Measurements from ENCODE around the gene SFRP4. TPM values are rescaled to one million over a fixed set of nuclear protein-coding genes. Genes with fewer than 3 reads are reported as not detected.

Gene SFRP4
- total RNA-seq, 2 experiments from 2014 or later, result not detected

DNA sequence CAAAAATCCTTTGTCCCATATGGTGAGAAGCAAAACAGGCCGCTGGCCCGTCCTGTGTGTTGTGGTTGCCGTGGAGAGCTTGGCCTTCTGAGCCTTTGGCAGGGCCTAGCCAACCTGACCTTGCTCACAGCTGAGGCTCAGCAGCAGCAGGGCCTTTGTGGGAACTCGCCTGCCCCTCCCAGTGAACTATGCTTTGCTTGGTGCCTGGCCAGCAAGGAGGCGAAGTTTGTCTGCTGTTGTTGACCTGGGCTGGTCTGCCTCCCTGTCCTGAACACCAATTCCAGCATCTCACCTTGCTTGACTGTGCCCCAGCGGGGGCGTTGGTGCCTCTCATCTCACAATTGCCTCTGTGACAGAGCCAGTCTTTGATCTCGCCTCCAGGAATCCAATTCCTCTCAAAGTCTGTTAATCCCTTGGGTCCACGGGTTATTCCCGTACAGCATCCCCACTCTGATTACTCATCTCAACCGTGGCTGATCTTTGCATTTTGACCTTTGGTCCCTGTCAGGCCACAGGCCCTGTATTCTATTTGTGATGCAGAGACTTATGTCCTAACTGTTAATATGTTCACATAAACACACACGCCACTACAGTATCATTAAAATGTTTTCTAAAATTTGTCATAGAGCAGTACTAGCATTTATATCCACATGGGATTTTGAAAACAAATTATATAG, 26.5 kb upstream of the SFRP4 start:
- POLR2A ChIA-PET, result no interaction called here
- ATAC-seq (ENCODE audit: low read depth), result no peak
- no peak overlapping the region for H3K27ac Mint-ChIP-seq

DNA sequence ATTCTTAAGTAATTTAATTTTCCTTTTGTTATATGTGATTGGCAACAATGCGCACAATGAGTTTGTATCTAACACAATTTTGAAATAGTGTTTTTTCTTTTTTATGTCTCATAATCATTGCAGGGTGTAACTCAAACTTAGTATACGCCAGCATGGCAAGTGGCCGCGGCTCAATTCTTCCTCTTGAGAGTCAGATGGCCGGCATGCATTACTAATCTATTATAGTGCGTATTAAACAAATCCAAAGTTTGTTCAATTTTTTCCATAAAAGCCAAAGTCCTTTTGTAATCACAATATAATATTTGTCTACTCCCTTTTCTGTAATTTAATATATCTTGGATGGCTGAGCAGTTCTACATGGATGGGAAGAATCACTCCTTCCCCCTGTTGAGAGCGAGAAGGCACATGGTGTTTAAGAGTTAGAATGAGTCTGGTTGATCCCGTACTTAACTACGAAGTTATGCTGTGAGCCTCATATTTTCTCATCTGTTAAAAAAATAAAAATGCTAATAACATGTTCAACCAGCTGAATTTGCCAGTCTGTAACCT, 16.5 kb upstream of the SFRP4 start:
- Mint-ChIP-seq H3K9me3 (no peaks in the 10 kb centered on the region), H3K27me3 (no peaks in the 10 kb centered on the region), H3K4me1 (no peaks in the 10 kb centered on the region), H3K36me3 (no peaks in the 10 kb centered on the region), H3K4me3 (no peak overlapping the region), H3K27ac (no peak overlapping the region)
- ATAC-seq (ENCODE audit: low read depth) (no peak), DNase-seq (no peak)
- POLR2A ChIA-PET, result no interaction called here

More for the DNA sequence above, 26.5 kb upstream of the SFRP4 start:
- no peaks in the 10 kb centered on the region for H3K36me3 Mint-ChIP-seq
- no peaks in the 10 kb centered on the region for H3K4me1 Mint-ChIP-seq
- H3K4me3 Mint-ChIP-seq, result no peak overlapping the region
- no peaks in the 10 kb centered on the region for H3K9me3 Mint-ChIP-seq
- H3K27me3 Mint-ChIP-seq, result no peaks in the 10 kb centered on the region
- DNase-seq, result no peak

DNA sequence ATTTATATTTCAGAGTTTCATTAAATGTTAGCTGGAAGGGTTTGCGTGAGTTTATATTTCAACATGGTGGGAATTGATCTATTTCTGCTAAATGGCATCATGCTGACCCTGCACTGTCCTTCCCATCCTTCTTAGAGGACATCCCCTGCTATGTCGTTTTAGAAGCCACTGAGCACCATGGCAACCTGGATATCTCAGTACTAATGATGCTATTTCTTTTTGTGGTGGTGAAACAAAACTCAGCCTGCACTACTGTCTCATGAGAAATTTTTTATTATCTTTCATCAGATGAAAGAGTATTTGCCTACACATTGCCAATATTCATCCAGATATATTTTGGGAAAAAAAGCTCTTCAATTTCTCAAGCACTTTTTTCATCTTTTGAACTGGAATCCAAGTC, 15.9 kb upstream of the SFRP4 start:
- no peaks in the 10 kb centered on the region for H3K4me1 Mint-ChIP-seq
- no peak for DNase-seq
- POLR2A ChIA-PET, result no interaction called here
- no peaks in the 10 kb centered on the region for H3K36me3 Mint-ChIP-seq
- H3K9me3 Mint-ChIP-seq, result no peaks in the 10 kb centered on the region
- no peak for ATAC-seq (ENCODE audit: low read depth)
- no peaks in the 10 kb centered on the region for H3K27me3 Mint-ChIP-seq
- H3K4me3 Mint-ChIP-seq, result no peak overlapping the region
- no peak overlapping the region for H3K27ac Mint-ChIP-seq

DNA sequence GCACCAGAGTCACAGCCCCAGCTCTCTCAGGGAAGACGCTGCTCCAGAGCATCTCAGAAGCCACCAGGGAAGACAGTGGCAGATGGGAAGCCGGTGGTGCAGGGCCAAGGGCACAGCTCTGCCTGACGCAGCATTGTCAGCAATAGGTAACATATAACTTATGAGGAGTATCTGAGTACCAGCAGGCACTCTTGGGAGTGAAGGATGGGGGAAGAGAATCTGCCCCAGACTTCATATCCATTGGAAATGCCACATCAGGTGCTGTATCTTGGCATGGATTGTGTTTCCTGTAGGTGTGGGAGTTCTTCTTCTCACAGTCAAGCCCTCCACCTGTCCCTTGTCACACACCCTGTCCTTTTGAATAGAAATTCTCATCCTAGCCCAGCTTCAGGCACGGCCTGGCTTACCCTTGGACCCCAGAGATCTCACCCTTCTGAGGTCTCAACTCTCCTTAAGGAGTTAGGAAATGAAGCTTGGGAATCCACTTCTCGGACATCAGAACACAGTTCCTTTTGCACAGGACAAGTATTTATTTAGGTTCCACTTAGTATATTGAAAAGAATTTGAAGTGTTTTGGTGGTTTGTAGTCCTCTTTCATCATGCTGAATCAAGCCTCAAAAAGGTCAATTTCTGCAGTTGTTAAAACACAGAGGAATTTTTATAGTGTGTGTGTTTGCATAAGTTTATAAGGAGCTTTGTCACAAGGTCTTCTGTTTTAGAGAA, 13.8 kb upstream of the SFRP4 start:
- Mint-ChIP-seq H3K27me3 (no peaks in the 10 kb centered on the region), H3K9me3 (peaks cover 2% of the 10 kb centered on the region), H3K4me1 (no peaks in the 10 kb centered on the region), H3K36me3 (no peaks in the 10 kb centered on the region), H3K27ac (no peak overlapping the region), H3K4me3 (no peak overlapping the region)
- no peak for DNase-seq
- POLR2A ChIA-PET, result no interaction called here
- ATAC-seq (ENCODE audit: low read depth), result no peak

DNA sequence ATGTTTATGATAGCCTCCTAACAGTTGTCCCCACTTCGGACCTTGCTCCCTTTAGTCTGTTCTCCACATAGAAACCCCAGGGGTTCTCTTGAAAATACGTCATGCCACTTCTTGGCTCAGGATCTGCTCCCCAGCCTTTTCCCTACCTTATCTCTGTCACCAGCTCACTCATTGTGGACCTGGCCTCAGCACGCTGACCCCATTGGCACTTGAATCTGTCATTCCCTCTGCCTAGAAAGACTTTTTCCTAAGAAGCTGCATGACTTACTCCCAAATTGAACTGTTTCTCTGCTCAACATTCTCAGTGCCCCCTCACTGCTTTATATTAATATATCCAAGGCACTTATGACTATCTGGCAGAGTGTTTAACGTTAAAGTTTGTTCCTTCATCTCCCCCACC, 12.3 kb upstream of the SFRP4 start:
- H3K36me3 Mint-ChIP-seq, result no peaks in the 10 kb centered on the region
- H3K4me3 Mint-ChIP-seq, result no peak overlapping the region
- H3K27ac Mint-ChIP-seq, result no peak overlapping the region
- ATAC-seq (ENCODE audit: low read depth) (no peak), DNase-seq (no peak)
- POLR2A ChIA-PET, result no interaction called here
- peaks cover 2% of the 10 kb centered on the region for H3K9me3 Mint-ChIP-seq
- H3K4me1 Mint-ChIP-seq, result no peaks in the 10 kb centered on the region
- no peaks in the 10 kb centered on the region for H3K27me3 Mint-ChIP-seq

DNA sequence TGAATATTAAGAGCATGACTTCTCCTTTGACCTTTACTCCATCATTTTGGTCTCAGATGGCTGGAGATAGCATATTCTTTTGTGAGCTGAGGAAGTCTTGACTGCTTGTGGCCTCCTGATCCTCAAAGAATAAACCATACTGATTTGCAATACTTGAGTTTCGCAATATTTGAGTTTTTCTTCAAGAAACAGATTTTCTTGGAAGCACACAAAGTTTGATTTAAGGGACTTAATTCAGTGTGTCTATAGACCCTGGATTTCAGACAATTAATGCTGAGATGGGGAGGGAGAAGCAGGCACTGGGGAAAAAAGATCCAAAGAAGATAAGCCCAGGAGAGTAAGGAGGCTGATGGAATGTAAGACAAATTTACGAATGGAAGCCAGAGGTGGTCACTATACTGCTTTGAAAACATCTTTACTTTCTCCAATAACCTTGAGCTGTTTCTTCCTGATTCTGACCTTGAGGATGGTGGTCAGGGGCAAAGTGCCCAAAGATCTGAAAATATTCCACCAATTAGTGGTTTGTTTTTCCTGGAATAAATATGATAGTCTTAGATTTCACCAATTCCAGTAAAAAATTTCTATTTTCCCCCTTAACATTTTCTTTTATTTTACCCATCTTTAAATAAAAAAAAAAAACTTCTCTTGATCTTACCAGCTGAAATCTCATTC, 11.3 kb upstream of the SFRP4 start:
- H3K9me3 Mint-ChIP-seq, result peaks cover 2% of the 10 kb centered on the region
- H3K27me3 Mint-ChIP-seq, result peaks cover 5% of the 10 kb centered on the region
- H3K4me3 Mint-ChIP-seq, result no peak overlapping the region
- no peak for DNase-seq
- no peaks in the 10 kb centered on the region for H3K4me1 Mint-ChIP-seq
- POLR2A ChIA-PET, result no interaction called here
- no peaks in the 10 kb centered on the region for H3K36me3 Mint-ChIP-seq
- no peak overlapping the region for H3K27ac Mint-ChIP-seq
- no peak for ATAC-seq (ENCODE audit: low read depth)

DNA sequence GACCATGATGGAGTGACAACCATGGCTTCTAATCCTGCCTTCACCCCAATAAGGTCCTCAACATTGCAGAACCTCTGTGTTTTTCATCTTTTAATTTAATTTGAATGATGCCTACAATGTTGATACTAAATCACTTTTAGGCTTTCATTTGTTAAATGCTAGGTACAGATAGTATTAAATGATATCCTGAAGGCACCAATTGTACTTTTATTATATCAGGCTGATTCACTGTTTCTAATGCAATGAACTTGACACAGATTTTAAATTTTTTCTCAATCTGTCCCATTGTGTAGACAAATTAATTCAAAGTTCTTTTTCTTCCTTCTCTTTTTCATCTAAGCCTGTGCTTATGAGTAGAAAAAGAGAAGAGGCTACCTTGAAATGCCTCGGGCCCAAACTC, 9.0 kb upstream of the SFRP4 start:
- DNase-seq, result no peak
- Mint-ChIP-seq H3K27me3 (peaks cover 20% of the 10 kb centered on the region), H3K27ac (no peak overlapping the region), H3K4me1 (peaks cover 3% of the 10 kb centered on the region), H3K4me3 (no peak overlapping the region), H3K36me3 (no peaks in the 10 kb centered on the region), H3K9me3 (peaks cover 2% of the 10 kb centered on the region)
- no peak for ATAC-seq (ENCODE audit: low read depth)
- POLR2A ChIA-PET, result no interaction called here

DNA sequence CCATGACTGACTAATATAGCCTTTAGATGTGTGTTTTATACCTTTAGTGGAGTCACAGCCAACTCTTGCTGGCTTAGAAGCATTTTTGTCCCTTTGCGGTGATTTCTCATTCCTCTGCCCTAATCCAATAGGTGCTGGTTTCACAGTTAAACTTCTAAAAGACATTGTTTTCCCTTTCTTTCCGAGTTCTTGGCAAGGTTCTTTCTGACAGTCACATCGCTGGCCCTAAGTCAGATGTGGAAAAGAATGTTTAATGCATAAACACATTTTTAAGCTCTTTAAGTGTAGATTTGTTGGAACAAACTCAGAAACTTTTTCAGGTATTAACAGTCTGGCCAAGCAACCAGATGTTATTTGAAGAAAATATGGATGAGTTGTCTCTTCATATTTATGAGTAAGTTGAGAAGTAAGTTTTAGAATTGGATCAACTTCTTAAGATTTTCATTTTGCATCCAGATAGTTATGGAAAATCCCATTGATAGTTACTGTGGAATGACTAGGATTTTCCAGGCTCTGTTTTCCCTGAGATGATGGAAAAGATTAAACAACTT, 7.9 kb upstream of the SFRP4 start:
- H3K4me1 Mint-ChIP-seq, result peaks cover 6% of the 10 kb centered on the region
- no peak overlapping the region for H3K27ac Mint-ChIP-seq
- ATAC-seq (ENCODE audit: low read depth) (no peak), DNase-seq (no peak)
- peaks cover 30% of the 10 kb centered on the region for H3K27me3 Mint-ChIP-seq
- no peak overlapping the region for H3K4me3 Mint-ChIP-seq
- H3K36me3 Mint-ChIP-seq, result no peaks in the 10 kb centered on the region
- H3K9me3 Mint-ChIP-seq, result peaks cover 2% of the 10 kb centered on the region
- POLR2A ChIA-PET, result no interaction called here

DNA sequence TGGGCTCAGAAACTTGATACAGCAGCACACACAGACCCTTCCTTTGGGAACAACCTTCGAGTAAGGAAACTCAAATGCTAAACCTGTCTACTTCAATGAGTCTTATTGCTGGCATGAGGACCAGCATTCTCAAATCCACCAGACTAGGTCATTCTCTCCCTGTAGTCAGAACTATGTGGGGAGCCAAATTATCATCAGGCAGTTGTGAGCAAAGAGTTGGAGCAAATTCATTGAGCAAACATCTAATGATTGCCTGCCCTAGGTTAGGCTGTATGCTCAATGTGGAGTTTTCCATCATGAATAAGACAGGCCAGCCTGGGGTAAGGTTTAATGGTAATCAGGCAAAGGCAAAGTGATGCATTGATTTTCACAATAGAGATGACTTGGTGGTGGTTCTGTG, 7.4 kb upstream of the SFRP4 start:
- Mint-ChIP-seq H3K9me3 (peaks cover 2% of the 10 kb centered on the region), H3K4me3 (no peak overlapping the region), H3K36me3 (no peaks in the 10 kb centered on the region), H3K27ac (no peak overlapping the region), H3K4me1 (peaks cover 6% of the 10 kb centered on the region), H3K27me3 (peaks cover 36% of the 10 kb centered on the region)
- DNase-seq, result no peak
- POLR2A ChIA-PET, result no interaction called here
- ATAC-seq (ENCODE audit: low read depth), result no peak

DNA sequence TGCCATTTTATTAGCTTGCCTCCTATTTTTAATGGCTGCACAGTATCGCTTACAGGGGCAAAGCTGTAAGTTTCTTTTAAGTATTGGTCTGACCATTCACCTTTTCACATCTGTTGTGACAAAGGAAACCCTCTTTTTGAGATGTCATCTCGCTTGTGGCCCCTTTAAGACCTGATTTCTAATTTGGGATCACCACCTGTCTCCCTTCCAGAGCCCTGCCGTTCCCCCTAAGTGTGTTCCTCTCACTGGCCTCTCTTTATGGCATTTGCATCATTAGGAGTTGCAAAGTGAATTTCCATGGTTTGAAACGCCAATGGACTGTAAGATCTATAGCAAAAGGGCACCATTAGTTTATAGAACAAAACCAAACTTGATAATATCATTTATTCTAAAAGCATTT, 5.3 kb upstream of the SFRP4 start:
- no peaks in the 10 kb centered on the region for H3K36me3 Mint-ChIP-seq
- POLR2A ChIA-PET, result no interaction called here
- peaks cover 7% of the 10 kb centered on the region for H3K4me1 Mint-ChIP-seq
- H3K9me3 Mint-ChIP-seq, result peaks cover 2% of the 10 kb centered on the region
- no peak overlapping the region for H3K27ac Mint-ChIP-seq
- peaks cover 57% of the 10 kb centered on the region for H3K27me3 Mint-ChIP-seq
- H3K4me3 Mint-ChIP-seq, result no peak overlapping the region
- ATAC-seq (ENCODE audit: low read depth), result no peak
- DNase-seq, result no peak

DNA sequence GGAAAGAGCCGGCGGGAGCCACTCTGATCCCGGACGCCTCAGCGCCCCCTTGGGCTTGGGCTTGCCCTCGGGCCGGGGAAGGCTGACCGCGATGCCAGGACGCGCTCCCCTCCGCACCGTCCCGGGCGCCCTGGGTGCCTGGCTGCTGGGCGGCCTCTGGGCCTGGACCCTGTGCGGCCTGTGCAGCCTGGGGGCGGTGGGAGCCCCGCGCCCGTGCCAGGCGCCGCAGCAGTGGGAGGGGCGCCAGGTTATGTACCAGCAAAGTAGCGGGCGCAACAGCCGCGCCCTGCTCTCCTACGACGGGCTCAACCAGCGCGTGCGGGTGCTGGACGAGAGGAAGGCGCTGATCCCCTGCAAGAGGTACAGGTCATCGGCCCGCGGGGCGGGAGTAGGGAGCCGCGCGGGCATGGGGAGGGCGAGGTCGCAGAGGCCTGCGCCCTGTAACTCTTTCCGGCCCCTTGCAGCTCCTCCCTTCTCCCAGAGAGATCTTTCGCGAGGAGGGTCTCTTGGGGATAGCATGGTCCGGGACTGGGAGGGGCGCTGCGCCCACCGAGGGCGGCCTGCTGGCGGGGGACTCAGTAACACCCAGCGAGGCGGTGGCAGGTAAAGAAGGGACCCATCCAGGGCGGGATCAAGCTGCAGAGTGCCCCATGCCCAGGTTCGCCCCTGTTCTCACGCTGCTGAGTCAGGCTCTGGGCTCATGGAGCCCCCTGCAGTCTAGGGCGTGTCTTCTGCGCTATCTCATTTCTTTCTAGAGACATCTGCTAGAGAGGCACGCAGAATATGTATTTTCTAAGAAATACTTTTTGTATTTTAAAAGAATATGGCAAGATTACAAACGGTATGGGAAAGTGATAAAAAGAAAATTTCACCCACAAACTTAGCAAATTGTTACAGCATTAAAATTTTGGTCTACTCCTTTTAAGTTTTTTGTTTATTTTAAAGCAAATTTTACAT, 4.5 kb upstream of the SFRP4 start:
- Mint-ChIP-seq H3K36me3 (no peaks in the 10 kb centered on the region), H3K9me3 (peaks cover under 1% of the 10 kb centered on the region), H3K4me1 (peaks cover 7% of the 10 kb centered on the region), H3K4me3 (peak overlapping the region; percentile 77), H3K27me3 (peaks cover 60% of the 10 kb centered on the region), H3K27ac (no peak overlapping the region)
- POLR2A ChIA-PET, result no interaction called here
- peak; percentile 55 for ATAC-seq (ENCODE audit: low read depth)
- peak; percentile 37 for DNase-seq

DNA sequence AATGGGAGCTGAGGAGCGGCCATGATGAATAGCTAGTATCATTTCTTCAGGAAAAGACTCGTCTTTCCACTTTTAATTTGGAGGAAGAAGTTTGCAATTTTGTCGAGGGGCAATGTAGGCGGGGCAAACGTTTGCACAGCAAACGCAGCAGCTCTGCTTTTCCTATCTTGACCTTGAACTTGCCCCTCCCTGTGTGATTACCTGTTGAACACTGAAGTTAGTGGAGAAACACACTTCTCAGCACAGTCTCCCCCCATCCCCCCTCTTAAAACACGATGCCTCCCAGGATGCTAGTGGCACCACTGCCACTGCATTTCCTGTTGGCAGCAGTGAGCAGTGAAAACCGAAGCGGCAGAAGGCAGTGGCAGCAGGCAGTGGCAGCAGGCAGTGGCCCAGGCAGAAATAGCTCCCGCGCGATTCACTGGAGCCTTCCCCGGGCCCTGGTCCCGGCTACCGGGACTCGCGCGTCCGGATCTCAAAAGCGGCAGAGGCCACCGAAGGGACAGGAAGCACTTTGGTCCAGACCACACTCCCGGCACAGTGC, 3.8 kb upstream of the SFRP4 start, which contains the start of gene EPDR1:
TSS of gene EPDR1 (plus strand) at position 336 of the 544 bp plus-strand sequence. CDS start 300 bp downstream, outside the sequence.
- POLR2A ChIA-PET, result no interaction called here
- H3K27me3 Mint-ChIP-seq, result peaks cover 68% of the 10 kb centered on the region

More for the DNA sequence above, 3.8 kb upstream of the SFRP4 start, which contains the start of gene EPDR1:
- H3K36me3 Mint-ChIP-seq, result no peaks in the 10 kb centered on the region
- peak within 1 kb of the TSS; percentile 77 for H3K4me3 Mint-ChIP-seq
- peak; percentile 45 for DNase-seq
- H3K27ac Mint-ChIP-seq, result no peak within 1 kb of the TSS
- H3K9me3 Mint-ChIP-seq, result no peaks in the 10 kb centered on the region
- H3K4me1 Mint-ChIP-seq, result peaks cover 9% of the 10 kb centered on the region
- peak; percentile 61 for ATAC-seq (ENCODE audit: low read depth)
